Astrocyte of the cerebellum (primary cell): ENCODE results near the gene MYH3.

ENCODE experiments used
- DNase-seq: peaks from one replicate; pipeline ENCODE4 v3.0.0-alpha.2; 2011; ENCODE audit warnings: low read depth
- H3K4me3 ChIP-seq: 2 replicates; pipeline ENCODE4 v1.5.1; 2011; ENCODE audit warnings: mild to moderate bottlenecking, low read depth, low read length, moderate library complexity
- in situ Hi-C: cut with HindIII; loops from 2 replicates; pipeline ENCODE4 v1.10.0; 2017; ENCODE audit warnings: low sequenced_read_pairs
- TF ChIP-seq, protein P1 (sequence below): IDR thresholded peaks from 2 replicates; pipeline ENCODE4 v1.5.1; 2012; ENCODE audit warnings: low read length, low read depth, moderate library complexity, mild to moderate bottlenecking; ENCODE audit errors: missing control alignments

Gene MYH3

DNA sequence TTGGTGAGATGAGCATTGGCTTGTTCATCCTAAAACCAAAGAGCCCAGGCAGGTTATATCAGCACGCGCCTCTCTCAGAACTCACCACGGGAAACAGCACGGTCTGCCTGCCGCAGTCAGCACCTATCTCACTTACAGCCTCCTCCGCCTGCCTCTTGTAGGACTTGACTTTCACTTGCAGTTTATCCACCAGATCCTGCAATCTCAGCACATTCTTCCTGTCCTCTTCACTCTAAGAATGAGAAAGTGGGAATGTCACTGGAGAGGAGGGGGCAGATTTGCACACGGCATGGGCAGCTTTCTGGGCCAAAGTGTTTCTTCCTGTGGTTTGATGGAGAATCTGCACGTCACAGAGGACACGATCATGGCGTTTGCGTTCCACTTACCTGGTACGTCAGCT, 27.4 kb downstream of the MYH3 start:
- in situ Hi-C loops: no loop called here
- TF ChIP-seq, protein P1, sequence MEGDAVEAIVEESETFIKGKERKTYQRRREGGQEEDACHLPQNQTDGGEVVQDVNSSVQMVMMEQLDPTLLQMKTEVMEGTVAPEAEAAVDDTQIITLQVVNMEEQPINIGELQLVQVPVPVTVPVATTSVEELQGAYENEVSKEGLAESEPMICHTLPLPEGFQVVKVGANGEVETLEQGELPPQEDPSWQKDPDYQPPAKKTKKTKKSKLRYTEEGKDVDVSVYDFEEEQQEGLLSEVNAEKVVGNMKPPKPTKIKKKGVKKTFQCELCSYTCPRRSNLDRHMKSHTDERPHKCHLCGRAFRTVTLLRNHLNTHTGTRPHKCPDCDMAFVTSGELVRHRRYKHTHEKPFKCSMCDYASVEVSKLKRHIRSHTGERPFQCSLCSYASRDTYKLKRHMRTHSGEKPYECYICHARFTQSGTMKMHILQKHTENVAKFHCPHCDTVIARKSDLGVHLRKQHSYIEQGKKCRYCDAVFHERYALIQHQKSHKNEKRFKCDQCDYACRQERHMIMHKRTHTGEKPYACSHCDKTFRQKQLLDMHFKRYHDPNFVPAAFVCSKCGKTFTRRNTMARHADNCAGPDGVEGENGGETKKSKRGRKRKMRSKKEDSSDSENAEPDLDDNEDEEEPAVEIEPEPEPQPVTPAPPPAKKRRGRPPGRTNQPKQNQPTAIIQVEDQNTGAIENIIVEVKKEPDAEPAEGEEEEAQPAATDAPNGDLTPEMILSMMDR: no peak
- no peak overlapping the region for H3K4me3 ChIP-seq
- DNase-seq: no peak

DNA sequence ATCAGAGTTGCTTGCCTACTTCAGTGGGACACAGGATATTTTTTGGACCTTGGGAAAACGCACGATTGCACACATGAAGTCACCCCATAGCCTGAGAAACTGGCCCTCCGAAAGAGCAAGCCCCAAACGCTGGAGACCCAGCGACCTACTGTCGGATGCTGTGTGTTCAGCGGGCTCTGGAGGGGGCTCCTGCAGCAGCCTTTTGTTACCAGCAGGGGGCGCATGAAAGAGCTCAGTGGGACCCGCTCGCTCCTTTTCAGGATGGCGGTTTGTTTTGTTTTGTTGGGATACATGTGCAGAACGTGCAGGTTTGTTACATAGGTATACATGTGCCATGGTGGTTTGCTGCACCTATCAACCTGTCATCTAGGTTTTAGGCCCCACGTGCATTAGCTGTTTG, 28.4 kb downstream of the MYH3 start:
- in situ Hi-C loops: no loop called here
- DNase-seq: no peak
- H3K4me3 ChIP-seq: no peak overlapping the region
- TF ChIP-seq, protein P1: peak; percentile 24

- TF ChIP-seq, protein P1: no peak
- no peak overlapping the region for H3K4me3 ChIP-seq
- in situ Hi-C loops: no loop called here
Observed at GRCh38 chr17:10626390-10626789, 30.7 kb downstream of the MYH3 start.

GRCh38 chr17:10624969-10625368, 32.1 kb downstream of the MYH3 start:
- TF ChIP-seq, protein P1: no peak
- H3K4me3 ChIP-seq: no peak overlapping the region
- in situ Hi-C loops: loop anchor here (25.0 kb wide), 1 partner anchor 313 kb away; no protein-coding TSS in a partner anchor
- DNase-seq: no peak

More at GRCh38 chr17:10626390-10626789, 30.7 kb downstream of the MYH3 start:
- DNase-seq: no peak

DNA sequence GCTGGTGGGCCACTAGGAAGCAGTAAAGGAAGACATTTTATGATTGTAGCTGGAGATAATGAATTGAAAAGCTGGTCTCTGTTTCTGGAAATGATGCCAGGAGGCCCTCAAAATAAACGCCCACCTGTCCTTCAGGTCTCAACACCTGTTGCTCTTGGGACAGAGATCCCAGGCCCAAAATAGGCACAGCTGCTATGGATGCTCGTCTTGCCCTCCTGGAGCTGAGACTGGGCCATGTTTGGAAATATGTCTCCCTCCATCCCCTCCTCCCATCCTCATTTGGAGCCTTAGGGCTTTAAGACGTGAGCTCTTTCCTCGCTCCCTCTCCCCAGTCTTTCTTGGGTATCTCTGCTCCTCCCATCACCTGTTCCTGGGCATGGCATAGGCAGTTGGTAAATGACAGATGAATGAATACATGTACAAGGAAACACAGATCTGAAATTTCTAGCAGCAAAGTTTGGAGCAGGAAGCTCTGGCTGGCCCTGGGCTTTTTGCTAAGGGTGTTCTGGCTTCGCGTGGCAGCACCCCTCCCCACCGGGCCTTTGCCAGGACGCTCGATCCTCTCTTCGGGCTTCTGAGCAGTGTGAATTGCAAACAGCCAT, 33.3 kb downstream of the MYH3 start:
- no peak for DNase-seq
- in situ Hi-C loops: loop anchor here (25.0 kb wide), 1 partner anchor 312 kb away; no protein-coding TSS in a partner anchor
- TF ChIP-seq, protein P1: no peak
- H3K4me3 ChIP-seq: no peak overlapping the region

GRCh38 chr17:10622617-10623485, 34.3 kb downstream of the MYH3 start:
- no peak for DNase-seq
- TF ChIP-seq, protein P1: no peak
- H3K4me3 ChIP-seq: no peak overlapping the region
- in situ Hi-C loops: loop anchor here (25.0 kb wide), 1 partner anchor 311 kb away; no protein-coding TSS in a partner anchor
